Tibial artery (tissue), 4 donors: ENCODE data around the gene GOLGA2.
A peak's percentile ranks its signal among the peaks of the same experiment; 100 is the strongest.

Experiments
- DNase-seq, 2 donors: peaks; one replicate each; pipeline ENCODE4 v3.0.0-alpha.2; 2019
- H3K27ac ChIP-seq, 2 donors: fragments of 200-600 bp; sonication (generic) in 1 of 2; 1 replicate in 1 of 2; 2 replicates in 1 of 2; pipeline ENCODE4 v1.5.1; 2018 to 2019; ENCODE audit warnings: mild to moderate bottlenecking in 1 of 2
- H3K27me3 ChIP-seq, 2 donors: fragments of 200-600 bp; sonication (generic) in 1 of 2; one replicate each; pipeline versions ENCODE4 v1.5.1 to v1.6.0; 2016 to 2019
- H3K36me3 ChIP-seq, 3 donors: fragments of 200-600 bp; sonication (generic) in 2 of 3; one replicate each; pipeline ENCODE4 v1.5.1; 2016 to 2019; ENCODE audit warnings: mild to moderate bottlenecking in 2 of 3
- H3K4me1 ChIP-seq, 4 donors: fragments of 200-600 bp; sonication (generic) in 2 of 4; 1 replicate in 3 of 4; 2 replicates in 1 of 4; pipeline ENCODE4 v1.5.1; 2016 to 2019
- H3K4me3 ChIP-seq, 2 donors: fragments of 200-600 bp; sonication (generic) in 1 of 2; 1 replicate in 1 of 2; 2 replicates in 1 of 2; pipeline ENCODE4 v1.5.1; 2018 to 2019; ENCODE audit warnings: mild to moderate bottlenecking in 2 of 2
- H3K9me3 ChIP-seq, 3 donors: fragments of 200-600 bp; sonication (generic) in 1 of 3; one replicate each; pipeline ENCODE4 v1.5.1; 2016 to 2019
- intact Hi-C: fragments of 100-400 bp; cut with DNase I; formaldehyde crosslinking; loops from one replicate; pipeline ENCODE4 v1.15.0; 2023; ENCODE audit warnings: low total_unique reads
- TF ChIP-seq, protein P1 (sequence below), 2 experiments: fragments of 200-600 bp in 1 of 2; fragments of 450-650 bp in 1 of 2; IDR thresholded peaks; one replicate each; pipeline ENCODE4 v1.5.1; 2017 to 2019; ENCODE audit warnings: antibody characterized with exemption in 2 of 2, mild to moderate bottlenecking in 1 of 2, moderate library complexity in 1 of 2

The GOLGA2 gene

GRCh38 chr9:128254855-128255759 is 20.7 kb downstream of the GOLGA2 start:
- Histone ChIP-seq H3K4me1 (peaks cover 0 to 19% (median 11%) of the 10 kb centered on the region in 4 donors), H3K27ac (no peak overlapping the region), H3K36me3 (peaks cover 30 to 48% (median 34%) of the 10 kb centered on the region in 3 donors), H3K9me3 (no peaks in the 10 kb centered on the region), H3K4me3 (no peak overlapping the region), H3K27me3 (peaks cover 0 to 22% of the 10 kb centered on the region in 2 donors)
- TF ChIP-seq, protein P1, sequence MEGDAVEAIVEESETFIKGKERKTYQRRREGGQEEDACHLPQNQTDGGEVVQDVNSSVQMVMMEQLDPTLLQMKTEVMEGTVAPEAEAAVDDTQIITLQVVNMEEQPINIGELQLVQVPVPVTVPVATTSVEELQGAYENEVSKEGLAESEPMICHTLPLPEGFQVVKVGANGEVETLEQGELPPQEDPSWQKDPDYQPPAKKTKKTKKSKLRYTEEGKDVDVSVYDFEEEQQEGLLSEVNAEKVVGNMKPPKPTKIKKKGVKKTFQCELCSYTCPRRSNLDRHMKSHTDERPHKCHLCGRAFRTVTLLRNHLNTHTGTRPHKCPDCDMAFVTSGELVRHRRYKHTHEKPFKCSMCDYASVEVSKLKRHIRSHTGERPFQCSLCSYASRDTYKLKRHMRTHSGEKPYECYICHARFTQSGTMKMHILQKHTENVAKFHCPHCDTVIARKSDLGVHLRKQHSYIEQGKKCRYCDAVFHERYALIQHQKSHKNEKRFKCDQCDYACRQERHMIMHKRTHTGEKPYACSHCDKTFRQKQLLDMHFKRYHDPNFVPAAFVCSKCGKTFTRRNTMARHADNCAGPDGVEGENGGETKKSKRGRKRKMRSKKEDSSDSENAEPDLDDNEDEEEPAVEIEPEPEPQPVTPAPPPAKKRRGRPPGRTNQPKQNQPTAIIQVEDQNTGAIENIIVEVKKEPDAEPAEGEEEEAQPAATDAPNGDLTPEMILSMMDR (IDR thresholded peaks at IDR 0.05): peak; percentile 75 to 79
- intact Hi-C loops: no loop called here
- peak in 1 of 2 donors; percentile 73 for DNase-seq

GRCh38 chr9:128254362-128254761 is 21.4 kb downstream of the GOLGA2 start:
- H3K27ac ChIP-seq: no peak overlapping the region
- H3K4me1 ChIP-seq: peaks cover 0 to 20% (median 11%) of the 10 kb centered on the region in 4 donors
- H3K36me3 ChIP-seq: peaks cover 22 to 41% (median 27%) of the 10 kb centered on the region in 3 donors
- peaks cover 0 to 22% of the 10 kb centered on the region in 2 donors for H3K27me3 ChIP-seq
- TF ChIP-seq, protein P1 (IDR thresholded peaks at IDR 0.05): no peak
- H3K9me3 ChIP-seq: no peaks in the 10 kb centered on the region
- no peak overlapping the region for H3K4me3 ChIP-seq
- DNase-seq: no peak
- intact Hi-C loops: no loop called here

- intact Hi-C loops: no loop called here
- no peak for DNase-seq
- H3K27me3 ChIP-seq: peaks cover 0 to 22% of the 10 kb centered on the region in 2 donors
- no peak overlapping the region for H3K4me3 ChIP-seq
- H3K36me3 ChIP-seq: peaks cover 18 to 37% (median 23%) of the 10 kb centered on the region in 3 donors
- TF ChIP-seq, protein P1 (IDR thresholded peaks at IDR 0.05): no peak
- peaks cover 0 to 20% (median 11%) of the 10 kb centered on the region in 4 donors for H3K4me1 ChIP-seq
- H3K27ac ChIP-seq: no peak overlapping the region
- H3K9me3 ChIP-seq: no peaks in the 10 kb centered on the region
These were observed 21.8 kb downstream of the GOLGA2 start for GRCh38 chr9:128253991-128254346.

DNA sequence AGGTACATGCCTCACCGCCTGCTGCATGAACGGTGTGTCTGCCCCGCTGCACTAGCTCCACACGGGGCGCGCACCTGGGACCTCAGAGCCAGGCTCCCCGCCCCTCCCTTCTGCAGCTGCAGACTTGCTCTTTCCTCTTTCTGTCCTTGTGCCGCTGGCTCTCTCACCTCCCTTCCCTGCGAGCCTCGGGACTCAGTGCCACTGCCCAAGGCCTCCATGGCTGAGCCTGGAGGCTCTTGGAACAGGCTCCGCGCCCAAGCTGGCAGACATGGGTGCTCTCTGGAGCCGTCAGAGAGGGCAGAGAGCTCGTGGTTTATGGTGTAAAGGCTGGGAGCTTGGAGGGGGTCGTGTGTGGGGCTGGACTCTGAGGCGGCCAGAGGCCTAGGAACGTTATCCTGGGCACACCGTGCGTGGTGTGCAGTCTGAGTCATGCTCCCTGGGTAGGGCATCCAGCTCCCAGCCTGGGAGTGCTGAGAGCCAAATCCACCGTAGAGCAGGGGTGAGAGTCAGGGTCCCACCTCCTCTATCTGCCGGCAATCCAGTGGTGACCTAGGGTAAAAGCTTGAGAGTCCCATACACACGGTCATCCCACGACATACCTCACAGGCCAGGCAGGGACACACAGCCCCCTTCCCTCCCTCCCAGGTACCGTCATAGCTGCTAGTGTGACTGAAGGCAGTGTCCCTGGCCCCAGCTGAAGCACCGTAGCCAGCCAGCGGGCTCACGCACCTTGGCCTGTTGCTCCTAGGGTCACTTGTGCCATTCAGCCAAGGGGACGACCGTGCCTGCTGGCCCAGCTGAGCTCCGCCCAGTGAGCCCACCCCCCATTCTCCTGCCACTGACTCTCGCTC is 22.4 kb downstream of the GOLGA2 start:
- Histone ChIP-seq H3K27ac (no peak overlapping the region), H3K4me1 (peaks cover 0 to 20% (median 11%) of the 10 kb centered on the region in 4 donors), H3K36me3 (peaks cover 12 to 31% (median 17%) of the 10 kb centered on the region in 3 donors), H3K9me3 (no peaks in the 10 kb centered on the region), H3K4me3 (no peak overlapping the region), H3K27me3 (peaks cover 0 to 22% of the 10 kb centered on the region in 2 donors)
- DNase-seq: no peak
- TF ChIP-seq, protein P1 (IDR thresholded peaks at IDR 0.05): no peak
- intact Hi-C loops: no loop called here

DNA sequence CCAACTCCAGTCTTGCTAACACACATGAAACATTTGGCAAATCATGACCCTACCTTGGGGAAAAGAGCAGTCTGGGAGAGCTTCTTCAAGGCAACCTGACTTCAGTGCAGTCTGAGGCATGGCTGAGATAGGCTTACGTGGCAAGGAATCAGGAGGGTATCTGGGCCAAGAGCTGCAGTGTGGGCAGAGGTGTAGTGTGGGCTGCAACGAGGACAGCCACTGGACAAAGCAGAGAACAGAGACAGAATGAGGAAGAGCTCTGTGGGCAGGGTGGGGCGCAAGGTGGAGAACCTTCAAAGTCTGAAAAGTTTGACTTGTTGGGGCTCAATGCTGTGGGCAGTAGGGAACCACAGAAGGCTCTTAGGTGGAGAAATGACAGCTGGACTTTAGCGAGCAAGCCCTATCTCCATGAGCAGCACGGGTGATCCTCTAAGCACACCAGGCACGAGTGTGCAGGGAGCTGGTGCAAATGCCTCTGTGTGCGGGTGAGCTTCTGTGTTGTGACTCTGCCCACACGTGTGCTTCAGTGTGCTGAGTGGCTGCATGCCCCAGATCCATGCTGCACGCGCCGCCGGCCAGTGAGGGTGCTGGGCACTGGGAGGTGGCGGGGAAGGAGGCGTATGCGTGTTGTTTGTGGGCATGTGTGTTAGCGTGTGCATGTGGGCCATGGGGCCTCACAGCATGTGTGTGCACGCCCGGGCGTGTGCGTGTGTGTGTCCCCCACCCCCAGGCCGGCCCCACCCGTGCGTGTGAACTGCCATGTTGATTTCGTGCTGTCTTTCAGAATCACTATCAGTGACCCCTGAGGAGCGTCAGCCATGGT is 23.3 kb downstream of the GOLGA2 start:
- no peak overlapping the region for H3K4me3 ChIP-seq
- peaks cover 0 to 22% of the 10 kb centered on the region in 2 donors for H3K27me3 ChIP-seq
- H3K27ac ChIP-seq: no peak overlapping the region
- H3K9me3 ChIP-seq: no peaks in the 10 kb centered on the region
- TF ChIP-seq, protein P1 (IDR thresholded peaks at IDR 0.05): no peak
- peaks cover 4 to 22% (median 8%) of the 10 kb centered on the region in 3 donors for H3K36me3 ChIP-seq
- H3K4me1 ChIP-seq: peaks cover 0 to 20% (median 11%) of the 10 kb centered on the region in 4 donors
- intact Hi-C loops: no loop called here
- DNase-seq: no peak
